Skin epidermis (tissue), 12 donors: ENCODE measurements around the gene ENOPH1.

ENCODE experiments used
- H3K27ac ChIP-seq, 21 experiments: fragments of 200-600 bp; sonication (generic) in 11 of 21; one replicate each; pipeline ENCODE4 v1.5.0; 2020; ENCODE audit warnings: mild to moderate bottlenecking in 3 of 21, inconsistent platforms in 2 of 21, moderate library complexity in 2 of 21
- H3K4me3 ChIP-seq, 7 experiments: fragments of 200-600 bp; sonication (generic) in 2 of 7; one replicate each; pipeline ENCODE4 v1.5.0; 2020; ENCODE audit warnings: inconsistent platforms in 2 of 7, mild to moderate bottlenecking in 2 of 7, moderate library complexity in 1 of 7

ENOPH1 gene

DNA sequence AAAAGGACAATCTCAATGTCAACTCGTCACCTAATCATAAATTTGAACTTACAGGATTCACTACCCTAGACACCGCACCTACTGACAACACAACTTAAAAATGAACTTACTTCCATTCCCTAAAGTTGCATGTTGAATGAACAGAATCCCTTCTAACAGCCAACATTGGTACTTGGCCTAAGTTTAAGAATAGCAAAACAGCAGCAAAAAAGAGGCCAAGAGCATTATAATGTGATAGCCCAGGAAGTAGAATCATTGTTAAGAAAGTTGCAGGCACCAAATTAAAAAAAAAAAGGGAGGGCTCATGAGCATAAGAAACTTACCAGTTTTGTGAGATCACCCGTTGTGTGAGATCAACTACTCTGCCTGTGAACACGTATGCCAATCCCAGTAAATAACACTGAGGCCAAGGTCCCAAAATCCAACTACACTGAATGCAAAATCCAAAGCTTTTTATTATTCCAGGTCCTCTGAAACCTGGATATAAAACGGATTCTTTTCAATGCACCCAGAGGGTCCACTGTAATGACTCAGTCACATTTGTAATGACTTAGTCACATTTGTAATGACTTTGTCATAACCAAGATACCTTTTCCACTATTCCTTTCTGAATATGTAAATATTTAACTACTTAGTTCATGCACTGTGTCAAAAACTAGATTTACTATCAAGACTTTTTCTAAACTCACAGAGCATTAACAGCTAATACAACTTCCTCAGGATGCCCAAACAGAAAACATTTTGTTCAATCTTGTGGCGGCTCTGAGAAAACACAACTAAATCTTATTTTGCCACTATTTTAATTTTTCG lies 6.9 kb upstream of the ENOPH1 start:
- Histone ChIP-seq H3K4me3 (no peak overlapping the region), H3K27ac (no peak overlapping the region)

DNA sequence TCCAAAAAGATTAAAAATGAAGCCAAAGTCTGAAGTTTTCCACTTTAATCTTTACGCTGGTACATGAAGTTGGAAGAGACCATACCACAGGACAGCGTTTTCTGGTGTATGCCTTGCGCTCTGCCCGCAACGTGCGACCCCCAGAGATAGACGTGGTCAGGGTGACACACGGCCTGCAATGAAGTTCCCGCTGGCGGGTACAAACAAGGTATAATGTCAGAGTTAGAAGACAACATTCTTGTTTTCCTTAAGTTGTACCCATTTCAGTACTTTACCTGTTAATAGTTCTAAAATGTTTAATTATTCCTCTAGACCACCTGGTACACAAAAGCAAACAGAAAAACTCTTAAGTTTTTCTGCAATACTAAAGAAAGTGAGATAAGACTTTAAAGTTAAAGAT lies 4.9 kb upstream of the ENOPH1 start:
- no peak overlapping the region for H3K4me3 ChIP-seq

DNA sequence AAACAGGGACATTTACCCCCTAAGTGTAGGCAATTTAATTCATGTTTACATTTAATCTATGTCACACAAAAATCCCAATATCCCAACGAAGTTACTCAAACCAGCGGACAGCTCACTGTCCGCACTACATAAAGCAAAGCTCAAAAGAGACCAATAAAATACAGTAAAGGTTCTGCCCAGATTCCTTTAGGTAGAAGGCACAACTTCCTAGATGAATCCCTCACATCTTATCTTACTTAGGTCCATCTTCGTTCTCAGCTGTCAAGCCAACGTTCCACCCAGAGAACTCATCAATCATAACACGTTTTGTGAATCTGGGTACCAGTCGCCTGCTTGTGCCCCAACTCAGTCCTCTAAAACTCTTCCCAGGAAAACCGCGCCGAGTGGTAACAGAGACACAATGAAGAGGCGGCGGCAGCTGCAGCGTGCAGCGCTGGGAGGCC lies 1.8 kb upstream of the ENOPH1 start:
- Histone ChIP-seq H3K4me3 (peak overlapping the region; percentile 67 to 97 (median 87)), H3K27ac (peak overlapping the region in 20 of 21 experiments; percentile 71 to 100 (median 98))

More for the DNA sequence above, 4.9 kb upstream of the ENOPH1 start:
- H3K27ac ChIP-seq = no peak overlapping the region

DNA sequence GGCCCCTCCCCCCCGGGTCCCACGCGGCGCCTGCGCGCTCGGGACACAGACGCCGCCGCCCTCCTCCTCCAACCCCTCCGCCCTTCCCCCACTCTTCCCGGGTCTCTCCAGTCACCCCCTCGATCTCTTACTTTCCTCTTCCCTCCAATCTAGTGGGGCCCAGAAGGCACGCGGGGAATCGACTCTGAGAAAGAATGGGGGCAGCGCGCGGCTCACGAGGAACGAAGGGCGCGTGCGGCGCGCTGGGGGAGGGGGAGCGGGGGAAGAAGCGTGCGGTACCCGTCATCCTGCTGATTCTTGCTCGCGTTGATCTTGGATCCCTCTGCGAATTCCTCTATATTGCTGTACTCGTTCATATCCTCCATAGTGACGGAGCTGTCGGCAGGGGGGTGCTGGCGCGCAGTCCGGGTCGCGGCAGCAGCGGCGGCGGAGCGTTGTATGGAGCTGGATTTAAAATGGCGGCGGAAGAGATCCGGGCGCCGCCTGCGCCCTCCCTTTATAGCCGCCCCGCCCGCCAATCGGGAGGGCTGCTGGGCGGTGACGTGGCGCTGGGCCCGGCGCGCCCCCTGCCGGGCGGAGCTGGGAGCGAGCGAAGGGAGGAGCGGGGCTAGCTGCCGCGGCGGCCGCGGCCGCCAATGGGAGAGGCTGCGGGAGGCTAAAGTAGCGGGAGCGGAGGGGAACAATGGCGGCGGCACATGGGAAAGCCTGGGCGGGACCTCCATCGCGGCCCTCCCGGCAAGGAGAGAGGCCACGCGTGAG lies 1.2 kb upstream of the ENOPH1 start:
- Histone ChIP-seq H3K27ac (peak overlapping the region; percentile 93 to 100 (median 98)), H3K4me3 (peak overlapping the region; percentile 67 to 97 (median 87))

DNA sequence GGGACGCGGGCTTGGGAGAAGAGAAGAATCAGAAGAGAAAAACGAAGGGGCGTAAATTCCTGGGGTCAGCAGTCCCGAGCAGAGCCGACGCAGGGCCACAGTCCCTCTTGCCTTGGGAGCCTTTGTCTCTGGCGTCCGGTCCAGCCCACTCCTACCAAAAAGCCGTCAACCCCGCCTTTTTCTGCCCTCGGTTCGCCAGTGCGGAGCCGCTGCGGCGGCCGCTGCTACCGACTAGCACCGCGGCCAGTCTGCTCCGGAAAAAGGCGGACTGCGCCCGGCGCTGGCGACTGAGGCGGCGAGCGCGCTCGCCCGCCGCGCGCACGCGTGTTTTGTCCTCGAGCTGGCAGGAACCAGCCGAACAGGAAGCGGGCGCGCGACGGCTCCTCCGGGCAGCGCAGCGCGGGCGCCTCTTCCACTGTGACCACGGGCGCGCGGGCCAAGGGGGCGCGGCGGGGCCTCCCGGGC lies 630 bp upstream of the ENOPH1 start:
- Histone ChIP-seq H3K4me3 (peak overlapping the region; percentile 67 to 97 (median 87)), H3K27ac (peak overlapping the region; percentile 93 to 100 (median 98))

DNA sequence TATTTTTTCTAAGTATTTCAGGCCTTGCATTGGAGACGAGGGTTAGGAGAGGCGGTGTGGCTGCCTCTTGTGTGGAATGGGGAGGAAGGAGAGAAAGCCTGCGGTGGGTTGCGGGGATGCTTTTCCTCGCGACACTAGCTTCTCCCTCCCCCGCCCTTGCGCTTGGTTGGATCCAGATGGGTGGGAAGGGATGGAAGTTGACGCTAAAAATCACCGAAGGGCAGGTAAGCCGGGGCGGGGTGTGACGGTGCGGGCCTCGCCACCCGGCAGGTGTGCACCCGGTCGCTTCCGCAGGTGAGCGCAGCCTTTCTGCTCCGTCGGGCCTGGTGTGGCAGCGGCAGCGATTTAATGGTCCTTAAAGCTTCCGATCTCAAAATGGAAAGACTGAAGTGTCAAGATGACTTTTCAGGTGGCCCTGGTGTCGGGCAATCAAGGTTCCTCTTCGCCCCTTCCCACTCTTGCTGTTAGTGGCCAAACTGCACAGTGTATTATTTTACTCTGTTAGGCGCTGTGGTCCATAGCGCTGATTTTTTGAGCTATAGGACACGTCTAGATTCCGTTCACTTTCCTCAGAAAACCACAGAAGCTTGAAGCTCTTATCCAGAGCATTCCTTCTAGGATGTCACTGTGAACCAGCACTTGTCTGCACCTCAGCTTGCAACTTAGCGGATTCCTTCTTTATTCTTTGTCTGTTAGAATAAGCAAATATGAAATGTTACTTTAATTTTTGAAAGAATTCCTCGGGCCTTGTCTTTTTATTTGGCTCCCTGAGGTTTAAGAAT lies 765 bp downstream of the ENOPH1 start:
- H3K4me3 ChIP-seq = peak overlapping the region; percentile 67 to 97 (median 87)
- H3K27ac ChIP-seq = peak overlapping the region; percentile 60 to 100 (median 98)

DNA sequence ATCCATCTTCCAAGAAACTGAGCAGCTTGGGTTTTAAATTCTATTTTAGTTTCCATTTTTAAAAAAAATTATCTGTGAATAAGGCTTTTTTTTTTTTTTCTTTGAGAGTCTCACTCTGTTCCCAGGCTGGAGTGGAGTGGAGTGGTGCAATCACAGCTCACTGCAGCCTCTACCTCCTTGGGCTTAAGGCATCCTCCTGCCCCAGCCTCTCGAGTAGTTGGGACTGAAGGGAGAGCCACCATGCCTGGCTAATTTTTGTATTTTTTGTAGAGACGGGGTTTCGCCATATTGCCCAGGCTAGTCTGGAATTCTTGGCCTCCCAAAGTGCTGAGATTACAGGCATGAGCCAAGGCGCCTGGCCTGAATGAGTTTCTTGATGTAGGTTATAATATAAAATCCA lies 1.4 kb downstream of the ENOPH1 start:
- H3K4me3 ChIP-seq = peak overlapping the region in 3 of 7 experiments; percentile 81 to 87 (median 86)
- peak overlapping the region in 2 of 21 experiments; percentile 99 for H3K27ac ChIP-seq

DNA sequence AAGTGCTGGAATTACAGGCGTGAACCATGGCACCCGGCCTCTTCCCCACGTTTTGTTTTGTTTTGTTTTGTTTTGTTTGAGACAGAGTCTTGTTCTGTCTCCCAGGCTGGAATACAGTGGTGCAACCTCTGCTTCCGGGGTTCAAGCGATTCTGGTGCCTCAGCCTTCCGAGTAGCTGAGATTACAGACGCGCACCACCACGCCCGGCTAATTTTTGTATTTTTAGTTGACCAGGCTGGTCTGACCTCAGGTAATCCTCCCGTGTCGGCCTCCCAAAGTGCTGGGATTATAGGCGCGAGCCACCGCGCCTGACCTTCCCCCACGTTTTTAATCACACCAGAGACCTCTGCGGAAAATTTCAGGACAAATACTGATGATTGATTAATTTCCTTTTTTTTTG lies 2.2 kb downstream of the ENOPH1 start:
- H3K27ac ChIP-seq = no peak overlapping the region
- H3K4me3 ChIP-seq = no peak overlapping the region

DNA sequence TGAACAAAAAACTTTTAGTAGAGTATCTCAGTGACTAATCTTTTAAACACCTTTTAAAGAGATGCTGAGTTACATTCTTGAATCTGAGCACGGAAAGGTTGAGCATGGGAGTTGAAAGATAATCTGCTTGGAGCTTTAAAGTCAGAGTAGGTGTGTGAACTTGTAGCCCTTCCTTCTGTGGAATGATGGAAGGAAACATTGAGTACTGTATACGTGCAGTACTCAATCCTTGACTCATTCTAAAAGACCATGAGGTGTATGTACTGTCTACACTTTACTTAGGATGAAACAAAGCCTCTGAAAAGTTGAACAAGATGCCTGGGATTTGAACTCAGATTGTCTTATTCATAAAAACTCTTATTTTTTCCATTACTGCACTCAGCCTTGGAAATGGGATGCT lies 3.4 kb downstream of the ENOPH1 start:
- no peak overlapping the region for H3K27ac ChIP-seq
- no peak overlapping the region for H3K4me3 ChIP-seq

DNA sequence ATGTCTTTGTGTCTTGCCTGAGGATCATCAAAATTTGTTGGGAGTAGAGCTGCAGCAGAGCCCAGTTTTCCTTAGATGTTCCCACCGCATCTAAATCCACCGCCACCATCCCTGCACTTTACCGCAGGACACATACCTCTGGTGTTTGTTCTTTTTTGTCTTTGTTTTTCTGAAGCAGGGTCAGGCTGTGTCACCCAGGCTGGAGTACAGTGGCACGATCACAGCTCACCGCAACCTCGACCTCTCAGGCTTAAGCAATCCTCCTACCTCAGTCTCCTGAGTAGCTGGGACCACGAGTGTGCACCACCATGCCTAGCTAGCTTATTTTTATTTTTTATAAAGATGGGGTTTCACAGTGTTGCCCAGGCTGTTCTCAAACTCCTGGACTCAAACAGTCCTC lies 4.6 kb downstream of the ENOPH1 start:
- no peak overlapping the region for H3K27ac ChIP-seq
- H3K4me3 ChIP-seq = no peak overlapping the region

DNA sequence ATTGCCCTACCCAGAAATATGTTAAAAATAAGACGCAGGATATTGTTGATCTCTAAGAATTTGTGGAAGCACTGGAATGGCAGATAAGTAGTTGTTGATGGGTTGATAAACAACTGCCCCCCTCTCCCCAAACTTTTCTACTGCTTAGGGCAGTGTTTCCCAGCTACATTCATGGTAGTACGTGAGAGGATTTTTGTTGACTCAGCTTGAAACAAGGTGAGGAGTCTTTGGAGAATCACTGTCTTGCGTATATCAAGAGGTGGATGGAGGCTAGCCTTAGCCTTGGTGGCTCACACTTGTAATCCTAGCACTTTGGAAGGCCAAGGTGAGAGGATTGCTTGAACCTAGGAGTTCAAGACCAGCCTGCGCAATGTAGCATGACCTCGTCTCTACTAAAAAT lies 5.7 kb downstream of the ENOPH1 start:
- no peak overlapping the region for H3K4me3 ChIP-seq
- H3K27ac ChIP-seq = no peak overlapping the region

DNA sequence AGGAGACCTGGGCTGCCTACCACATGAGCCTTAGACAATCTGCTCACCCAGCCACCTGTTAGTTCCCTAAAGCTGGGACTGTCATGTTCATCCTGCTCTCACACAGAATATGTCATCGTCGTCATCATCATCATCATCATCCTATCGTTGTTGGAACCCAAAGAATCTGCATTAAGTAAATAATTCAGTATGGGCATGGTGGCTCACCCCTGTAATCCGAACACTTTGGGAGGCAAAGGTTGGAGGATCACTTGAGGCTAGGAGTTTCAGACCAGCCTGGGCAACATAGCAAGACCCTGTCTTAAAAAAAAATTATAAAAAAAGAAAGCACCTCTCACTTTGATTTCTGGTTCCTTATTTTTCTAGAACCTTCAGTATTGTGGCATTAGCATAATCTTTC lies 6.4 kb downstream of the ENOPH1 start:
- H3K27ac ChIP-seq = peak overlapping the region in 3 of 21 experiments; percentile 2 to 42 (median 36)
- H3K4me3 ChIP-seq = no peak overlapping the region

DNA sequence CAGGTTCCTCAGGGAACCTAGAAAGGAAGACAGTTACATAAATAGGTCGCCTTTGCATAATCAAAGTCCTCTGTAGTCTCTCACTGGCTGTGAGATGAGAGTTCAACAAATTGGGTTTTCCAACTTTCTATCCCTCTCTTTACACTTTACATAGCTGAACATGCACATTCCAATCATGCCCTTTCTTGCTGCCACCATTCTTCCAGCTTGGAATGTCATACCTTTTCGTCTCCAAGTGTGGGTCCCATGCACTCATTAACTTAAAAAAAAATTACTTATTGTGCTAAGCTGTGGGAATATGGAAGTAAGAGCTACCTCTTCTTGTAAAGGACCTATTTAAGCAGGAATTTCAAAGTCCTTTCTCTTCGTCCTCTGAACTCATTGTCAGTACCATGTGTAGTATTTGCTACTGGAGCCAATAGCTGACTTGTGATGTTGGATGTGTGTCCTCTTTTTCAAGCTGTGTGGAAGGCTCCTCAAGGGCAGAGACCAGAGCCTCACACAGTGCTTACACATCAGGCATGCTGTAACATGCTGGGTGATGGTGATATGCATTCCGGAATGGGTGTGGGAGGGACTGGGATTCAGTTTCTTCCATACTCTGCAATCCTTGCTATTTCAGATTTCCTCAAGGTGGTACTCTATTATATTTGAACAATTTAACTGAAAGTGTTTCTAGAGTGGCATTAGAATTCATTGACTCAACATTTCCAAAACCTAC lies 7.1 kb downstream of the ENOPH1 start:
- Histone ChIP-seq H3K27ac (peak overlapping the region in 4 of 21 experiments; percentile 2 to 42 (median 28)), H3K4me3 (no peak overlapping the region)

DNA sequence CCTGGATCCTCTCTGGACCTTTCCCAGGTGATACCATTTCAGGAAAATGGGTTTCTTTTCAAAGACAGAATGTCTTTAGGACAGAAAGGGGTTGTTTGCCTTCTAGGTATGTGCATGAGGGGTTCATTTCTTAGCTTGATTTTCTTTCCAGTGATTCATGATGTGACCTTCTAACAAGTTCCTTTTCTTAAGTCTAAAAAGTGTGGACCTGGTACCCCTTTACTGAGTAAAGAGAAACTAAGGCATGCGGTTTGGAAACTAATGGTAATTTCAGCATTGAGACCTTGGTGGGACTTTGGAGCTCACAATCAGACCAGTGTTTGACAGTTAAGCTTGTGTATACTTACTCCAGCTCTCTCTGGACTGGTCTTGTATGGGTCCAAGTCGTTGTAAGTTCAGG lies 8.7 kb downstream of the ENOPH1 start:
- H3K27ac ChIP-seq = no peak overlapping the region
- H3K4me3 ChIP-seq = no peak overlapping the region

DNA sequence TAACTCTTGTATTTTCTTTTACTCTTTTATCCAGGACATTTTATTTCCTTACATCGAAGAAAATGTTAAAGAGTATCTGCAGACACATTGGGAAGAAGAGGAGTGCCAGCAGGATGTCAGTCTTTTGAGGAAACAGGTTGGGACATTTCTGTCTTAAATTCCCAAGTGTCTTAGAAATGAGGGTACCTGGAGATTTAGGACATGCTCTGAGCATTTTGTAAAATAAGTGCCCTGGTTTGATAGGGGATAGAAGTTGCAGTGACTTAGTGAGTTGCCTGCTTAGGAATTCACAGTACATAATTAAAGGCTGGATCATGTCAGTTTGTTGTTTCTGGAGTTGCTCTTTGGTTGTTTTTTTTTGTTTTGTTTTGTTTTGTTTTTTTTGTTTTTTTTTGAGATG lies 17.5 kb downstream of the ENOPH1 start:
- no peak overlapping the region for H3K27ac ChIP-seq

DNA sequence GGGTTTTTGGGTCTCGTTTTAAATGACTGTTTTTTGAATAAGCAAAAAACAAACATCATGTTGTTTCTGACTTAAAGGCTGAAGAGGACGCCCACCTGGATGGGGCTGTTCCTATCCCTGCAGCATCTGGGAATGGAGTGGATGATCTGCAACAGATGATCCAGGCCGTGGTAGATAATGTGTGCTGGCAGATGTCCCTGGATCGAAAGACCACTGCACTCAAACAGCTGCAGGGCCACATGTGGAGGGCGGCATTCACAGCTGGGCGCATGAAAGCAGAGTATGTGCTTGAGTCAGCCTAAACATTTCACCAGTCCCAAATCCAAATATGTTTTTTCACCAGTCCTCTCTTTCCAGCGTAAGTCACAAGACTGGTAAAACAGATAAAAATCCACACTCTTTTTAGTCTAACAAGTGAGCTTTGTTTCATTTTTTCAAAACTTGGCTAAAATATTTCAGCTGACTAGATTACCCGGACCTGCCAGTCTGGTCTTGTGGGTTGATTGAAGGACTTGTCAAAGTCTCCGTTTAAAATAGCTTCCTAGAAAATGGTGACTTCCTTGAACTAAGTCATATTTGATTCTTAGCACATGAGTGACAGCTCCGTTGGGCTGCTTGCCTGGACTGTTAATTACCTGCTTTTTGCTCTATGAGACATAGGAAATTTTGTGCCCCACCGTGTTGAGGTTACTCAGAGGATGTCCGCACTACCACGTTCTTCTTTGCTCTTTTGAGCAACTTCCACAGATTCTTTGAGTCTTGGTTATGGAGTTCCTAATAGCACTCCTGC lies 20.8 kb downstream of the ENOPH1 start:
- Histone ChIP-seq H3K27ac (peak overlapping the region in 1 of 21 experiments; percentile 4), H3K4me3 (no peak overlapping the region)

More for the DNA sequence above, 17.5 kb downstream of the ENOPH1 start:
- no peak overlapping the region for H3K4me3 ChIP-seq

DNA sequence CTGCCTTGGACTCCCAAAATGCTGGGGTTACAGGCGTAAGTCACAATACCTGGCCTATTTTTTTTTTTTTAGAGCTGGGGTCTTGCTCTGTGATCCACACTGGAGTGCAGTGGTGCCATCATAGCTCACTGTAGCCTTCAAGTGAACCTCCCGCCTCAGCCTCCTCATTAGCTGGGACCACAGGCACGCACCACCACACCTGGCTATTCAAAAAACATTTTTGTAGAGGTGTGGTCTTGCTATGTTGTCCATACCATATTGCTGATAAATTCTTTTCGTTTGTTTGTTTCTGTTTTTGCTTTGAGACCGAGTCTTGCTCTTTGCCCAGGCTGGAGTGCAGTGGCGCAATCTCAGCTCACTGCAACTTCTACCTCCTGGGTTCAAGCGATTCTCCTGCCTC lies 21.6 kb downstream of the ENOPH1 start:
- Histone ChIP-seq H3K27ac (no peak overlapping the region), H3K4me3 (no peak overlapping the region)

DNA sequence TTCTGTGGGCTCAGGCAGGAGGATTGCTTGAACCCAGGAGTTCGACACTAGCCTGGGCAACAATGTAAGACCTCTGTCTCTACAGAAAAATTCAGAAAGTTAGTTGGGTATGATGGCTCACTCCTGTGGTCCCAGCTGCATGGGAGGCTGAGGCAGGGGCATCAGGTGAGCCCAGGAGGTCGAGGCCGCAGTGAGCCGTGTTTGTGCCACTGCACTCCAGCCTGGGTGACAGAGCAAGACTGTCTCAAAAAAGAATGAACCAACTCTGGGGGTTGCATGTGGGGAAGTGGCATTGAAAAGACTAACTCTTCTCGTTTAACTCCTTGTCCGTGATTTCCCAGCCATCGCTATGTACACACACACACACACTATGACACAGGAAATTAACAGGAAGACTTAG lies 26.9 kb downstream of the ENOPH1 start:
- Histone ChIP-seq H3K4me3 (no peak overlapping the region), H3K27ac (no peak overlapping the region)

DNA sequence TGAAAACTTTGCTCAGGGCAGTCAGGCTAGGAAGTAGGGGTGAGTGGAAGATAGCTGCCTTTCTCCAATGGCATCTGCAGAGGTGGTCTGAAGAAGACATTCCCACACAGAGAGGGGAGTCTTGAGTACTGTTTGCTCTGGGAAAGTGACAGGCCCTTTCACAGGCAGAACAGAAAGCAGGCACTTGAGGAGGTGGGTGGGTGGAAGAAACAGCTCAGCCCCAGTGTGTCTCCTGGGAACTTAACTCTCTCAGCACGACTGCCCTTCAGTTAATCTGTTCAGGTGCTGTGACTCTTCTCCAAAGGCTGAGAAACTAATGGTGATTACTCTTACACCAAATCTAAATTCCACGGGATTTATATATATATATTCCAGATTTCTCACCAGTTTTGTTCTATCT lies 28.3 kb downstream of the ENOPH1 start:
- H3K4me3 ChIP-seq = no peak overlapping the region

More for the DNA sequence above, 28.3 kb downstream of the ENOPH1 start:
- no peak overlapping the region for H3K27ac ChIP-seq
